HepG2 (cell line): ENCODE measurements around the gene PSMB10. TPM values are rescaled to one million over a fixed set of nuclear protein-coding genes. Genes with fewer than 3 reads are reported as not detected.
A peak's percentile ranks its signal among the peaks of the same experiment; 100 is the strongest.

ENCODE experiments used
- ATAC-seq: fragments of 200-7000 bp; cut with Tn5 transposase; 3 replicates; pipeline ENCODE4 v1.9.1; 2020; ENCODE audit warnings: mild to moderate bottlenecking, moderate library complexity
- BruUV-seq: library from RNA; stranded (reverse); fragments of 400-500 nt; replicated peaks from 2 replicates; lab custom pipeline; 2021; lab: Mats Ljungman, UMichigan
- CTCF ChIA-PET: fragments of 300-600 bp; formaldehyde crosslinking; extraction: SDS; loops from one replicate; lab custom pipeline; 2021; ENCODE audit warnings: low total read pairs, inconsistent platforms, low intra/inter-chr PET ratio; lab: Yijun Ruan, JAX
- POLR2A ChIA-PET: fragments of 350-600 bp; sonication (Branson Sonifier 250); formaldehyde crosslinking; loops from one replicate; lab custom pipeline; 2020; ENCODE audit warnings: antibody characterized with exemption, inconsistent platforms; lab: Yijun Ruan, JAX
- DNase-seq: peaks from one replicate; pipeline ENCODE4 v3.0.0-alpha.2; 2015; ENCODE audit warnings: low spot score
- FAIRE-seq: peaks from 3 replicates; lab custom pipeline; 2011; peaks lifted over from hg19 to GRCh38; lab: Jason Lieb, UNC
- H2AFZ ChIP-seq: one replicate; pipeline ENCODE4 v1.6.1; 2011; ENCODE audit warnings: low read length, inconsistent platforms
- H3K27ac ChIP-seq: fragments of 300-600 bp; 3 replicates; pipeline ENCODE4 v1.8.0; 2011; ENCODE audit warnings: mixed run types, mild to moderate bottlenecking, mixed read lengths, low read length, inconsistent platforms; ENCODE audit not compliant: insufficient read depth; ENCODE audit errors: extremely low read length
- H3K27me3 ChIP-seq, 2 experiments: fragments of 200-600 bp in 1 of 2; 2 replicates in 1 of 2; 3 replicates in 1 of 2; pipeline versions ENCODE4 v1.6.0 to v1.8.0; 2011; ENCODE audit warnings: low read length in 2 of 2, mild to moderate bottlenecking in 2 of 2, moderate library complexity in 2 of 2, inconsistent platforms in 1 of 2; ENCODE audit not compliant: insufficient read depth in 2 of 2, control insufficient read depth in 1 of 2
- H3K36me3 ChIP-seq, 2 experiments: fragments of 200-600 bp in 1 of 2; replicated peaks in 1 of 2; 2 replicates in 1 of 2; 3 replicates in 1 of 2; pipeline versions ENCODE4 v1.5.1 to v1.8.0; 2011; ENCODE audit warnings: low read length in 2 of 2, inconsistent platforms in 1 of 2; ENCODE audit not compliant: insufficient read depth in 2 of 2, control insufficient read depth in 1 of 2
- H3K4me1 ChIP-seq: 2 replicates; pipeline ENCODE4 v1.5.1; 2012; ENCODE audit warnings: low read length, inconsistent platforms; ENCODE audit not compliant: insufficient read depth
- H3K4me2 ChIP-seq: 2 replicates; pipeline ENCODE4 v1.6.0; 2011; ENCODE audit warnings: low read depth, low read length, inconsistent platforms
- H3K4me3 ChIP-seq, 3 experiments: fragments of 200-600 bp in 1 of 3; sonication (generic), shearing (Covaris generic) in 1 of 3; replicated peaks in 1 of 3; 2 replicates each; pipeline ENCODE4 v1.5.1; 2011 to 2016; ENCODE audit warnings: low read length in 3 of 3, inconsistent platforms in 2 of 3, low read depth in 2 of 3, mild to moderate bottlenecking in 2 of 3, control low read depth in 1 of 3, mixed read lengths in 1 of 3; ENCODE audit not compliant: insufficient read depth in 1 of 3
- H3K79me2 ChIP-seq: one replicate; pipeline ENCODE4 v1.6.1; 2011; ENCODE audit warnings: low read length, inconsistent platforms; ENCODE audit not compliant: insufficient read depth
- H3K9ac ChIP-seq: 2 replicates; pipeline ENCODE4 v1.6.0; 2011; ENCODE audit warnings: mild to moderate bottlenecking, low read depth, low read length, inconsistent platforms; ENCODE audit not compliant: insufficient read depth
- H3K9me3 ChIP-seq: 2 replicates; pipeline ENCODE4 v1.5.1; 2012; ENCODE audit warnings: mild to moderate bottlenecking, low read length
- H4K20me1 ChIP-seq: 2 replicates; pipeline ENCODE4 v1.6.0; 2011; ENCODE audit warnings: inconsistent platforms, mild to moderate bottlenecking, low read length, moderate library complexity; ENCODE audit not compliant: insufficient read depth
- ATF6 ChIP-seq: sonication (generic); formaldehyde crosslinking; conservative IDR thresholded peaks from 2 replicates; pipeline ENCODE4 v1.4.0; 2020; ENCODE audit warnings: missing genetic modification reagents
- DDIT3 ChIP-seq: sonication (generic); formaldehyde crosslinking; IDR thresholded peaks from 2 replicates; pipeline ENCODE4 v1.4.0; 2020; ENCODE audit warnings: mild to moderate bottlenecking, missing genetic modification reagents
- HDAC6 ChIP-seq: fragments of 200-600 bp; sonication (generic); IDR thresholded peaks from 2 replicates; pipeline ENCODE4 v1.7.0; 2017; ENCODE audit warnings: mild to moderate bottlenecking, antibody characterized with exemption, low read length, low read depth
- ISX ChIP-seq: sonication (generic); formaldehyde crosslinking; conservative IDR thresholded peaks from 2 replicates; pipeline ENCODE4 v1.5.0; 2020; ENCODE audit warnings: missing genetic modification reagents
- MXD3 ChIP-seq: IDR thresholded peaks from 2 replicates; pipeline ENCODE4 v1.6.1; 2016; ENCODE audit warnings: mild to moderate bottlenecking, missing biosample characterization, missing genetic modification reagents
- PCBP1 ChIP-seq: fragments of 200-400 bp; formaldehyde crosslinking; IDR thresholded peaks from 2 replicates; pipeline ENCODE4 v1.6.1; 2017; ENCODE audit warnings: mild to moderate bottlenecking, low read depth, low read length, borderline replicate concordance
- REL ChIP-seq: sonication (generic); formaldehyde crosslinking; conservative IDR thresholded peaks from 2 replicates; pipeline ENCODE4 v1.8.0; 2022; ENCODE audit warnings: mild to moderate bottlenecking, missing genetic modification reagents, moderate library complexity
- ZBTB14 ChIP-seq: sonication (generic); formaldehyde crosslinking; IDR thresholded peaks from 2 replicates; pipeline ENCODE4 v1.4.0; 2020; ENCODE audit warnings: missing genetic modification reagents
- ZBTB42 ChIP-seq: sonication (generic); formaldehyde crosslinking; IDR thresholded peaks from 2 replicates; pipeline ENCODE4 v1.5.0; 2020; ENCODE audit warnings: mild to moderate bottlenecking, missing genetic modification reagents
- ZFP36 ChIP-seq: fragments of 150-350 bp; IDR thresholded peaks from 2 replicates; pipeline ENCODE4 v1.6.1; 2018; ENCODE audit warnings: borderline replicate concordance, low read length, low read depth; ENCODE audit not compliant: partially characterized antibody
- ZNF451 ChIP-seq: sonication (generic); formaldehyde crosslinking; IDR thresholded peaks from 2 replicates; pipeline ENCODE4 v1.5.0; 2020; ENCODE audit warnings: mild to moderate bottlenecking, missing genetic modification reagents
- ZNF704 ChIP-seq: sonication (generic); formaldehyde crosslinking; IDR thresholded peaks from 2 replicates; pipeline ENCODE4 v1.8.1; 2023; ENCODE audit warnings: mild to moderate bottlenecking, inconsistent platforms, moderate library complexity, missing genetic modification reagents, borderline replicate concordance
- ZNF839 ChIP-seq: sonication (generic); formaldehyde crosslinking; IDR thresholded peaks from 2 replicates; pipeline ENCODE4 v1.4.0; 2020; ENCODE audit warnings: missing genetic modification reagents, mild to moderate bottlenecking, borderline replicate concordance
- WGBS: methylation state at CpG from one replicate; pipeline ENCODE4 v1.1.6; 2017; ENCODE audit warnings: low lambda C conversion rate; 5-methylcytosine and 5-hydroxymethylcytosine counted together
- in situ Hi-C: cut with HindIII; loops from 2 replicates; pipeline ENCODE4 v1.10.0; 2017; ENCODE audit warnings: low pct_unique_long_range_greater_than_20kb; ENCODE audit not compliant: extremely low pct_ligation_motif_present
- intact Hi-C: fragments of 100-400 bp; cut with micrococcal nuclease; formaldehyde crosslinking; loops from one replicate; pipeline ENCODE4 v1.10.0; 2022; ENCODE audit not compliant: unreplicated experiment
- polyA plus RNA-seq, 8 experiments: library from polyadenylated mRNA; depleted of rRNA in 3 of 8; stranded (reverse) in 7 of 8; unstranded in 1 of 8; fragments of >200 nt; fragmentation: Illumina TruSeq in 4 of 8; extraction: Trizol in 4 of 8; gene quantifications; 2 replicates each; pipeline versions ENCODE4 v1.2.1 to v1.2.3, GENCODE V29; 2011 to 2016; ENCODE audit warnings: low read depth in 4 of 8, missing spikeins in 1 of 8, mixed read lengths in 1 of 8; ENCODE audit not compliant: insufficient read depth in 1 of 8
- total RNA-seq, 5 experiments: library from RNA; depleted of rRNA; stranded (reverse); fragments of >200 nt; fragmentation: Illumina TruSeq; extraction: Trizol; gene quantifications; 2 replicates each; pipeline ENCODE4 v1.2.3, GENCODE V29; 2016; ENCODE audit warnings: low read depth in 1 of 5

Gene PSMB10
- total and polyA plus RNA-seq, 2 of the 13 experiments (the other 11 are each of a cell fraction or from before 2014, with no cell fraction given): 12.7 to 65.9 TPM

GRCh38 chr16:67977469-67978227 is 41.0 kb upstream of the PSMB10 start:
- FAIRE-seq (no peak), DNase-seq (no peak), ATAC-seq (peak; percentile 66)
- no peaks in the 10 kb centered on the region for H3K36me3 ChIP-seq
- ChIA-PET POLR2A (interaction anchor here (1.0 kb wide), 1 partner anchor 10 kb away, joined by 3 read pairs; no protein-coding TSS in a partner anchor), CTCF (no interaction called here)
- TF ChIP-seq DDIT3 (CRISPR knock-in tag) (no peak), ZNF451 (CRISPR knock-in tag) (no peak), REL (CRISPR knock-in tag) (no peak), ZBTB42 (no peak), MXD3 (CRISPR knock-in tag) (no peak), ZNF704 (CRISPR knock-in tag) (no peak), ZBTB14 (CRISPR knock-in tag) (no peak), ATF6 (CRISPR knock-in tag) (no peak), HDAC6 (no peak), PCBP1 (no peak), ISX (CRISPR knock-in tag) (no peak), ZNF839 (CRISPR knock-in tag) (no peak), ZFP36 (no peak)
- H2AFZ ChIP-seq: no peak overlapping the region
- H4K20me1 ChIP-seq: no peaks in the 10 kb centered on the region
- intact Hi-C loops: no loop called here
- H3K9me3 ChIP-seq: no peaks in the 10 kb centered on the region
- in situ Hi-C loops: no loop called here
- H3K4me3 ChIP-seq: no peak overlapping the region
- no TSS peak for BruUV-seq
- H3K4me2 ChIP-seq: no peak overlapping the region
- 26% methylated on average over 7 of the region's 9 CpGs for WGBS
- no peak overlapping the region for H3K9ac ChIP-seq
- H3K27me3 ChIP-seq: peaks cover 5 to 40% of the 10 kb centered on the region in 2 experiments; a peak in 4 of 5 replicates
- H3K27ac ChIP-seq: no peak overlapping the region
- H3K4me1 ChIP-seq: peaks cover 46% of the 10 kb centered on the region
- H3K79me2 ChIP-seq: no peaks in the 10 kb centered on the region
